Mesodermal cell (in vitro differentiated cells): ENCODE results near the gene KRT77.

Experiments
- H3K27ac ChIP-seq: 2 replicates; pipeline ENCODE4 v1.7.0; 2013; ENCODE audit warnings: mild to moderate bottlenecking, low read depth, low read length, moderate library complexity; ENCODE audit not compliant: severe bottlenecking
- H3K36me3 ChIP-seq: 2 replicates; pipeline ENCODE4 v1.7.1; 2013; ENCODE audit warnings: mild to moderate bottlenecking, low read length, moderate library complexity; ENCODE audit not compliant: control insufficient read depth, insufficient read depth
- H3K4me1 ChIP-seq: one replicate; pipeline ENCODE4 v1.7.1; 2013; ENCODE audit warnings: mild to moderate bottlenecking, low read length; ENCODE audit not compliant: insufficient read depth, control insufficient read depth, poor library complexity, severe bottlenecking
- H3K4me3 ChIP-seq: 2 replicates; pipeline ENCODE4 v1.7.0; 2013; ENCODE audit warnings: low read length, control low read depth, mild to moderate bottlenecking; ENCODE audit not compliant: insufficient read depth, poor library complexity, severe bottlenecking; ENCODE audit errors: extremely low read depth
- H3K9me3 ChIP-seq: 2 replicates; pipeline ENCODE4 v1.7.1; 2013; ENCODE audit warnings: mild to moderate bottlenecking, low read length, moderate library complexity; ENCODE audit not compliant: control insufficient read depth
- WGBS, 2 experiments: methylation state at CpG; one replicate each; pipeline ENCODE4 v1.1.5; 2013; ENCODE audit warnings: missing lambda C conversion rate in 2 of 2; ENCODE audit not compliant: insufficient coverage in 2 of 2; 5-methylcytosine and 5-hydroxymethylcytosine counted together

KRT77 gene

DNA sequence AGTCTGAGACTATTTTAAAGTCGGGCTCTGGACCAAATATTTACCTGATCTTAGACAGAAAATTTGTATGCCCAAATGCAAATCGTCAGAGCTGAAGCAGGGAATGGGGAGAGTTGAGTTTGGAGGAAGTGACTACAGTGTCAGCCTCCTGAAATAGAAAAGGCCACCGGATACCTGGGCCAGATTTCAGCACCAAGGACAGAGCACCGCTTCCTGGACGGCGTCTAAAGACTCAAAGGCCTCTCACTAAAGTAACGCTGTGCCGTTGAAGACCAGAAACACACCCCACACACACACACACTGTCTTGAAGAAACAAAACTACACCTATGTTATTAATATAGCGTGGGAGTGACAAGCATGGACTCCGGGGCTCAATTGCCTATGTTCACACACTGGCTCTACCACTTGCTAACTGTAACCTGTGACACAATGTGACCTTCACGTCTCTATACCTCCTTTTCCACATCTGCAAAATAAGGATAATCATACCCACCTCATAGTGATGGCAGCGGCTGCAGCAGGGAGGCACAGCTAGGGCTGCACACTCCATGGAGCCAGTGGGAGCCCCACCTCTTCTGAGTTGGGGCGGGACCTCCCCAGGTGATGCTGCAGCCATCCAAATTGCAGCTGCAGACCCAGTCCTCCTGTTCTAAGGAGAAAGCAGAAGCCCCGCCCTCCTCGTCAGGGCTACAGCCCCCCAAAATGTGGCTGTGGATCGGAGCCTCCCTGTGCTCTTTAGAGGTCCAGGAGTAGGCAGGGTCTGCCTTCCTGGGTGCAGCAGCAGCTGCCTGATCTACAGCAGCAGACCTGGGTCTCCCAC, 38.3 kb upstream of the KRT77 start:
- H3K4me1 ChIP-seq = no peaks in the 10 kb centered on the region
- no peak overlapping the region for H3K27ac ChIP-seq
- H3K9me3 ChIP-seq = no peaks in the 10 kb centered on the region
- 22 to 27% methylated on average over 12 to 13 of the region's 16 CpGs for WGBS, 2 experiments
- H3K36me3 ChIP-seq = no peaks in the 10 kb centered on the region
- no peak overlapping the region for H3K4me3 ChIP-seq

DNA sequence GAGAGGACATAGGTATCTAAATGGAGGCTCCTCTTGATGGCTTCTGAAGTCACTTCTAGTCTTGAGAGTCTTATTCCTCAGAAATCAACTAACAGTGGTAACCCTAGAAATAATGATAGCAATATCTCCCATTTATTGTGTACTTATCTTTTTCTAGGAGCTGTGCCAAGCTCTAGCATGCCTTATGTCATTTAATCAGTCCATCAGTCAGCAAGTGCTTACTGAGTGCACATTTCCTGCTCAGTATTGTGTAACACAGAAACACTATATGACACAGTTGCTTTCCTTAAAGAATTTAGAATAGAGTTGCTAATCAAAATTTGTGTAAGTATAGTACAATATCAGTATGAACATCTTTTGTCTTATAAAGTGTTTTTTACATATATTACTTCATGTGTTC, 37.3 kb upstream of the KRT77 start:
- no peak overlapping the region for H3K4me3 ChIP-seq
- H3K36me3 ChIP-seq = no peaks in the 10 kb centered on the region
- no peaks in the 10 kb centered on the region for H3K9me3 ChIP-seq
- no peaks in the 10 kb centered on the region for H3K4me1 ChIP-seq
- H3K27ac ChIP-seq = no peak overlapping the region

DNA sequence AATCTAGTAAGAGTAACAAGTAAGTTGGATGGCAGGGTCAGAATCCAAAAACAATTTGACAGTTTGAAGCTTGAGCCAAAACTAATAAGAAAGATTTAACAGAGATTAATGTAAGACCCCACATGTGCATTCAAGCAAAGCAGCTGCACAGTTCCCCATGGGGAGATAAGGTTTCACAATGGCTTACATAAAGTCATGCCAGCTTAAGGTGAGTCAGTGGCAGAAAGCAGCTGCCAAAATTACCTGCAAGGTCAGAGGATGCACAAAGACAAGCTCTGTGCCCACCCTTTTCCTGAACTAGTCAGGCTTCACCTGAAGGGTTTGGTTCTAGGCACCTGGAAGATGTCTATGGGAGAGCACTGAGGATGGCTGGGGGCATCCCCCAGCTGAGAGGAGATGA, 36.6 kb upstream of the KRT77 start:
- no peak overlapping the region for H3K27ac ChIP-seq
- no peaks in the 10 kb centered on the region for H3K36me3 ChIP-seq
- no peaks in the 10 kb centered on the region for H3K4me1 ChIP-seq
- H3K9me3 ChIP-seq = no peaks in the 10 kb centered on the region
- no peak overlapping the region for H3K4me3 ChIP-seq

DNA sequence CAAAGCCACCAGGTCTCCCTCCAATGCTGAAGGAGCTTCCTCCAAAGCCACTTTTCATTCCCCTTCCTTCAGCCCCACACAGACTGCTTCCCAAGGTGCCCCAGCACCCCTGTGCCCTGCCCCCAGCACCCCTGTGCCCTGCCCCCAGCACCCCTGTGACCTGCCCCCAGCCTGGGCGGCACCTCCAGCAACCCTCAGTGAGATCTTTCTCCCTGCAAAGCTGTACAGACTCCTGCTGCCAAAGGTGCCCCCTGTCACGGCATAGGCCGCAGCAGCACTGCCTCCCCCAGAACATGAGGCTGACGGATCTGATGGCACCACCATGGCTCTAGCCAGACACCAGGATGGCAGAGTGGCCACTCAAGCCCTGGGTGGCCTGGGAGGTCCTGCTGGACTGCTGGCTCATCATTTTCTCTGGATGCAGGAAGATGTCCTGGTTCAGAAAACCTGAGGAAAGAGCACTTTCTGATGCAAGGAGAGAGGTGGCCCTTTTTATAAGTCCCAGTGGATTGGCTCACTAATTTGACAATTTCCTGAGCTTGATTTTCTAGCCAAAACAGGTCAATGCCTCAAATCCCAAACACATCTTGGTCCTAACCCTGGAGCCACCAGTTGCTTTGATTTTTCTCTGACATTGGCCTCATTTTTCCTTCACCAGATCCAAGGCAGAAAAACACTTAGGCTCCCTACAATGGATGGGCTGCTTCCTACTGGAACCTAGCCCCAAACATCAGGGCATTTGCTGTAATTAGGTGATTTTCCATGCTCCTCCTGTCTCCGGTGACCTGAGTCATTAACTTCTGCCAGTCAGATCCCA, 32.7 kb upstream of the KRT77 start:
- H3K27ac ChIP-seq = no peak overlapping the region
- H3K36me3 ChIP-seq = no peaks in the 10 kb centered on the region
- H3K9me3 ChIP-seq = no peaks in the 10 kb centered on the region
- WGBS, 2 experiments = 56 to 60% methylated on average over 3 to 4 of the region's 5 CpGs
- H3K4me1 ChIP-seq = no peaks in the 10 kb centered on the region
- no peak overlapping the region for H3K4me3 ChIP-seq

DNA sequence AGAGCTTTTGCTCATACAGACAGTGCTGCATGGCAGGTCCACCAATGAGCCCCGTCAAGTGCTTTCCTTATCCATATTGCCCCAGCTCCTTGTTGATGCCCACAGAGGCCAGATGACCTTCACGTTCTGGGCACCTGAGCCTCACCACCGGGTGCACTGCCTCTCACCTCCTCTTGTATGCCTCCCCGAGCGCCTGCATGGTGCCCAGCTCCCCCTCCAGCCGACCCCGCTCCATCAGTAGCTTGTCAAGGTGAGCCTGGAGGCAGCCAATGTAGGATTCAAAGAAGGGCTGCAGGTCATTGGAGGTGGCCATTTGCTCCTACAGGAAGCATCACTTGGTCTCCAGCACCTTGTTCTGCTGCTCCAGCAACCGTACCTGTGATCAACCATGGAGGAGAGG, 31.8 kb upstream of the KRT77 start:
- H3K9me3 ChIP-seq = no peaks in the 10 kb centered on the region
- H3K36me3 ChIP-seq = no peaks in the 10 kb centered on the region
- H3K27ac ChIP-seq = no peak overlapping the region
- H3K4me3 ChIP-seq = no peak overlapping the region
- H3K4me1 ChIP-seq = no peaks in the 10 kb centered on the region
- WGBS, 2 experiments = 73 to 88% methylated on average over 1 to 7 of the region's 8 CpGs

DNA sequence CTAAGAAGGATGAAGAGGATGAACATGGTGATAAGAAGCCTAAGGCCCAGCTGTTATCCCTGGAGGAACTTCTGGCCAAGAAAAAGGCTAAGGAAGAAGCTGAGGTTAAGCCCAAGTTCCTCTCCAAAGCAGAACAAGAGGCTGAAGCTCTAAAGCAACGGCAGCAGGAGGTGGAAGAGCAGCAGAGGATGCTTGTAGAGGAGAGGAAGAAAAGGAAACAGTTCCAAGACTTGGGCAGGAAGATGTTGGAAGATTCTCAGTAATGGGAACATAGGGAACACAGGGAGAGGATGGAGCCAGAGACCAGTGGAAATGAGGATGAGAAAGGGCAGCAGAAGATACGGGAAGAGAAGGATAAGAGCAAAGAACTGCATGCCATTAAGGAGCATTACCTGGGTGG, 27.5 kb upstream of the KRT77 start:
- WGBS, 2 experiments = 77 to 90% methylated on average over 2 of the region's 2 CpGs
- Histone ChIP-seq H3K27ac (no peak overlapping the region), H3K9me3 (no peaks in the 10 kb centered on the region), H3K4me3 (no peak overlapping the region), H3K36me3 (no peaks in the 10 kb centered on the region), H3K4me1 (no peaks in the 10 kb centered on the region)

DNA sequence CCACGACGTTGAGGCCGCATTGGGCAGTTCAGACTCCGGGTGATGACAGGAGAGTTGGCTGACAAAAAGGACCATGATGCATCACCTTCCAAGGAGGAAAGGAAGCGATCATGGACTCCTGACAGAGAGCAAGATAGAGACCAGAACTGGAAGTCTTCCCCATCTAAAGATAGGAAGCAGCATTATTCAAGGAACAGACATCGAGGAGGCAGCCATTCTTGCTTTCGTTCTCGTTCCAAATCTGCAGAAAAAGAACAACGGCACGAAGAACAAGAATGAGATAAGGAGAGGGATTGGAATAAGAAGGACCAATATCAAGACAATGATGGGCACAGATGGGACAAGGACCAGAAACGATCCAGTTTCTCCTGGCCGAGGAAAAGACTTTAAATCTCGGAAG, 27.1 kb upstream of the KRT77 start:
- 80 to 81% methylated on average over 12 to 13 of the region's 13 CpGs for WGBS, 2 experiments
- Histone ChIP-seq H3K9me3 (no peaks in the 10 kb centered on the region), H3K27ac (no peak overlapping the region), H3K4me1 (no peaks in the 10 kb centered on the region), H3K36me3 (no peaks in the 10 kb centered on the region), H3K4me3 (no peak overlapping the region)

DNA sequence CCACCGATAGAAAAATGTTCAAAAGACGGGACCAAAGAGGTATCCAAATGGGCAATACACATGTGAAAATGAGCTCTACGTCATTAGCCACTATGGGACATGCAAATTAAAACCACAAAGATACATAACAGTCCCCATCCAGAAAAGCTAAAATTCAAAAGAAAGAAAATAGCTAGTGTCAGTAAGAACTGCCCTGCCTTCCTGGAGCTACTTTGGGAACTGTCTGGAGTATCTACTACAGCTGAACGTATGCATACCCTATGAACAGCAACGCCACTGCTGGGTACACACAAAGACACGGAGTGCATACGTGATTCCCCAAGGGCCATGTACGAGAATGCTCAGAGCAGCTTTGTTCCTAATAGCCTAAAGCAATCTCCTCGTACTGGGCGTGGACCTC, 25.8 kb upstream of the KRT77 start:
- WGBS, 2 experiments = 82 to 87% methylated on average over 9 to 10 of the region's 10 CpGs
- Histone ChIP-seq H3K27ac (no peak overlapping the region), H3K9me3 (no peaks in the 10 kb centered on the region), H3K4me1 (no peaks in the 10 kb centered on the region), H3K36me3 (no peaks in the 10 kb centered on the region), H3K4me3 (no peak overlapping the region)

DNA sequence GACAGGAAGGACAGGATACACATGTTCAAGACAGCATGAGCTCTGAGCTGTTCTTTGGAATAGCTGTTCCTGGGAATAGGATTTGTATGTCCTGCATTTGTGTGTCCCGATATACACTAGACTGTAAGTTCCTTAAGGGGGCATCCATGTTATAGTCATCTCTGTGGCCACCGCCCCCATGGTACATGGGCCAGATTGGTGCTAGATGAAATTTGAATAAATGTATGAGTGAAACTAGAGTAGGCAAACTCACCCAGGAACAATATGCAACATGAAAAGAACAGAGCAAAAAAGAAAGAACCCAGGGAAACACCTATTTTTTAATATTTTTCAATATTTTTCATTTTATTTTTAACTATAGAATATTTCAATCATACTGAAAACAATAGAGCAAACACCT, 25.1 kb upstream of the KRT77 start:
- 83 to 100% methylated on average over 2 of the region's 2 CpGs for WGBS, 2 experiments
- H3K4me1 ChIP-seq = no peaks in the 10 kb centered on the region
- H3K36me3 ChIP-seq = no peaks in the 10 kb centered on the region
- H3K4me3 ChIP-seq = no peak overlapping the region
- H3K27ac ChIP-seq = no peak overlapping the region
- H3K9me3 ChIP-seq = no peaks in the 10 kb centered on the region

DNA sequence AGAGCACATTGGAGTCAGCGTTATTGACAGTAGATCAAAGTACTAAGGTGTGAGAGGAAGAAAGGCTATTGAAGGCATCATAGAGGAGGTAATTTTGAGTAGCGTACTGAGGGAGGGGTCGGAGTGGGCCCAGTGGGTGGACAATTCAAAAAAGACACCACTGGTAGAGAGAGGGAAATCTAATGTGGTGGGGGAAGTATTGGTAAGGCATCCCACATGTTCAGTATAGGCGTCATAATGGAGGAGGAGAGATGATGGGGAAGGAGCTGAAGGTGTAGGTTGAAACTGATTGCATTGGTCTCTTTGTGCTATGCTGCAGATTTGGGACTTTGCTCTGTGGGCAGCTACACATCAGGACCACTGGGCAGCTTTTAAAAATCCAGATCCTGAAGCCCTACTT, 23.7 kb upstream of the KRT77 start:
- H3K9me3 ChIP-seq = no peaks in the 10 kb centered on the region
- no peaks in the 10 kb centered on the region for H3K36me3 ChIP-seq
- WGBS, 2 experiments = 88 to 92% methylated on average over 4 of the region's 4 CpGs
- H3K27ac ChIP-seq = no peak overlapping the region
- no peaks in the 10 kb centered on the region for H3K4me1 ChIP-seq
- no peak overlapping the region for H3K4me3 ChIP-seq

DNA sequence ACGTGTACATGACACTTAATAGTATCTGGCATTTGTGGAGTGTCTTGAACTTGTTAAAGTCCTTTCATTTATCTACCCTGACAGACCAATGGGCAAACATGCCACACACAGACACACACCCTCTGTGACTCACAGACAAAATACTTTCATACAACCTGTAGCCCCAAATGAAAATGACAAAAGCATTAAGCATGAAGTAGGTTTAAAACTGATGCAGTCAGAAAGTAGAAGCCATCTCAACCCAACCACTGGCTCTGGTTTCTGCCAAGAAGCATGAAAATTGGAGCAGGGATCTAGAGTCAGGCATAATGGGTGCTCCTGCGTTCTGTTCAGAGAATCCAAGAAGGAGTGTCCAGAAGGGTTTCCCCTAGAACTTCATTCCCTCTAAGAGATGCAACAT, 23.1 kb upstream of the KRT77 start:
- Histone ChIP-seq H3K9me3 (no peaks in the 10 kb centered on the region), H3K4me1 (no peaks in the 10 kb centered on the region), H3K36me3 (no peaks in the 10 kb centered on the region), H3K27ac (no peak overlapping the region), H3K4me3 (no peak overlapping the region)
- 83% methylated on average over 1 of the region's 2 CpGs; no CpG with 5 or more reads in 1 of the 2 experiments for WGBS, 2 experiments
